Colonic mucosa (tissue), 4 donors: ENCODE measurements around the gene DNAH6. TPM values are rescaled to one million over a fixed set of nuclear protein-coding genes. Genes with fewer than 3 reads are reported as not detected.

Experiments used
- DNase-seq: peaks from one replicate; pipeline ENCODE4 v3.0.0-alpha.2; 2020
- H3K27ac ChIP-seq: fragments of 200-600 bp; one replicate; pipeline ENCODE4 v1.8.0; 2021
- H3K27me3 ChIP-seq: fragments of 200-600 bp; one replicate; pipeline ENCODE4 v1.8.0; 2021
- H3K36me3 ChIP-seq: fragments of 200-600 bp; one replicate; pipeline ENCODE4 v1.8.0; 2021
- H3K4me1 ChIP-seq: fragments of 200-600 bp; one replicate; pipeline ENCODE4 v1.8.0; 2021; ENCODE audit warnings: mild to moderate bottlenecking
- H3K4me3 ChIP-seq: fragments of 200-600 bp; one replicate; pipeline ENCODE4 v1.8.0; 2021
- H3K9ac ChIP-seq, 2 donors: one replicate each; pipeline ENCODE4 v1.7.0; 2013; ENCODE audit warnings: control low read depth in 2 of 2, low read depth in 2 of 2, low read length in 2 of 2
- H3K9me3 ChIP-seq: fragments of 200-600 bp; one replicate; pipeline ENCODE4 v1.8.0; 2021
- CTCF ChIP-seq: fragments of 200-600 bp; IDR thresholded peaks from one replicate; pipeline ENCODE4 v1.8.0; 2022; ENCODE audit warnings: antibody characterized with exemption, mild to moderate bottlenecking
- intact Hi-C: fragments of 100-400 bp; cut with DNase I; formaldehyde crosslinking; loops from one replicate; pipeline ENCODE4 v1.14.1; 2022
- total RNA-seq, 2 donors: library from RNA; stranded (reverse); fragmentation: NEBNext Ultra II Directional in 1 of 2; extraction: Animal tissue kit (Norgen Biotek cat#: 25700) in 1 of 2; gene quantifications; one replicate each; pipeline ENCODE4 v1.2.1, GENCODE V29; 2021
- donor health status: healthy.
- donor health status: DM: no; HTN: no; CAD: no.
- donor health status: DM: no; HTN: no; CAD: no.

Gene DNAH6
- total RNA-seq, 2 donors from 2014 or later, result 1.2 to 1.8 TPM

GRCh38 chr2:84717302-84717701 is 201.0 kb downstream of the DNAH6 start:
- H3K27me3 ChIP-seq, result no peaks in the 10 kb centered on the region
- H3K9me3 ChIP-seq, result no peaks in the 10 kb centered on the region
- no peak overlapping the region for H3K4me3 ChIP-seq
- no peak for TF ChIP-seq CTCF
- DNase-seq, result no peak
- no peak overlapping the region for H3K27ac ChIP-seq
- intact Hi-C loops, result no loop called here
- H3K4me1 ChIP-seq, result no peaks in the 10 kb centered on the region
- H3K36me3 ChIP-seq, result no peaks in the 10 kb centered on the region
- H3K9ac ChIP-seq, result no peak overlapping the region

GRCh38 chr2:84719434-84719833 is 203.1 kb downstream of the DNAH6 start:
- H3K27ac ChIP-seq, result no peak overlapping the region
- H3K4me3 ChIP-seq, result no peak overlapping the region
- H3K9me3 ChIP-seq, result no peaks in the 10 kb centered on the region
- no peaks in the 10 kb centered on the region for H3K27me3 ChIP-seq
- intact Hi-C loops, result no loop called here
- no peaks in the 10 kb centered on the region for H3K36me3 ChIP-seq
- no peak for DNase-seq
- TF ChIP-seq CTCF, result no peak
- H3K4me1 ChIP-seq, result no peaks in the 10 kb centered on the region
- H3K9ac ChIP-seq, result no peak overlapping the region

- Histone ChIP-seq H3K27me3 (no peaks in the 10 kb centered on the region), H3K9ac (no peak overlapping the region), H3K4me3 (no peak overlapping the region), H3K36me3 (no peaks in the 10 kb centered on the region), H3K27ac (no peak overlapping the region), H3K9me3 (no peaks in the 10 kb centered on the region), H3K4me1 (no peaks in the 10 kb centered on the region)
- intact Hi-C loops, result no loop called here
- no peak for DNase-seq
- no peak for TF ChIP-seq CTCF
Measured at GRCh38 chr2:84723831-84724230, 207.5 kb downstream of the DNAH6 start.

DNA sequence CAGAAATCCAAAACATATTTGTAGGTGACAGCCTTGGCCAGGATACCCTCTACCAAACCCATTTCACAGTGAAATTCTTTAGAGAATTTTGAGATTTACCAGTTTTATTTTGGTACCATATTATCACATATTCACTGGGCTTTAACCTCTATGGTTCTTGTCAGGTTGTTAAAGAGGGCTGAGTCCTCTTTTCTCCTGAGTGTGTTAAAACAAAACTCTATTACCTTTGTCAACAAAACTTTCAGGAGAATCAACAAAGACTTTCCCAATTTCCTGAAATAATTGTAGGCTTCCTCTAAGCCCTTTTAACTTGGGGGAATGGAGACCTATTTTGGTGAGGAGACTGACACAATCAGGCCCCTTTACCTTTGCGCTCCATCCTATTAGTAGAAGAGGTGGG is 209.4 kb downstream of the DNAH6 start:
- H3K27ac ChIP-seq, result no peak overlapping the region
- no peak for DNase-seq
- no peaks in the 10 kb centered on the region for H3K9me3 ChIP-seq
- TF ChIP-seq CTCF, result no peak
- no peak overlapping the region for H3K9ac ChIP-seq
- no peaks in the 10 kb centered on the region for H3K4me1 ChIP-seq
- H3K4me3 ChIP-seq, result no peak overlapping the region
- H3K36me3 ChIP-seq, result no peaks in the 10 kb centered on the region
- intact Hi-C loops, result no loop called here
- H3K27me3 ChIP-seq, result no peaks in the 10 kb centered on the region

- intact Hi-C loops, result no loop called here
Measured at GRCh38 chr2:84727315-84727714, 211.0 kb downstream of the DNAH6 start.

More at GRCh38 chr2:84727315-84727714, 211.0 kb downstream of the DNAH6 start:
- no peak for TF ChIP-seq CTCF
- DNase-seq, result no peak
- Histone ChIP-seq H3K36me3 (no peaks in the 10 kb centered on the region), H3K4me3 (no peak overlapping the region), H3K27ac (no peak overlapping the region), H3K4me1 (no peaks in the 10 kb centered on the region), H3K27me3 (no peaks in the 10 kb centered on the region), H3K9me3 (no peaks in the 10 kb centered on the region), H3K9ac (no peak overlapping the region)
